ENCODE results near the gene DONSON. TPM values are rescaled to one million over a fixed set of nuclear protein-coding genes. Genes with fewer than 3 reads are reported as not detected.

DONSON gene
- total RNA-seq, 1 experiment from 2014 or later, result 35.3 TPM

GRCh38 chr21:33551664-33552063 is 36.8 kb downstream of the DONSON start:
- no peaks in the 10 kb centered on the region for H4K20me1 ChIP-seq (ENCODE audit: control insufficient read depth, insufficient read depth, insufficient read length)
- H3K27ac ChIP-seq (ENCODE audit: insufficient read length, low read depth, low read length), result no peak overlapping the region
- Mint-ChIP-seq H3K4me3 (no peak overlapping the region), H3K9me3 (no peaks in the 10 kb centered on the region), H3K27ac (no peak overlapping the region), H3K36me3 (ENCODE audit: insufficient read depth in 1 of 3, low read depth in 3 of 3) (peaks cover 75 to 96% (median 94%) of the 10 kb centered on the region in 3 experiments), H3K27me3 (ENCODE audit: low read depth) (no peaks in the 10 kb centered on the region), H3K4me1 (peaks cover 4 to 5% of the 10 kb centered on the region in 2 experiments; a peak in 2 of 4 replicates)
- H2BK20ac ChIP-seq (ENCODE audit: low read depth, low read length, poor library complexity, severe bottlenecking), result no peak overlapping the region
- peaks cover 39% of the 10 kb centered on the region; the same call in 1 of the 2 replicates for H3K79me2 ChIP-seq (ENCODE audit: insufficient read depth, low read length)
- TF ChIP-seq CTCF (conservative IDR thresholded peaks at IDR 0.05), result no peak
- H3K4ac ChIP-seq (ENCODE audit: low read depth, low read length), result no peak overlapping the region
- H3K9me3 ChIP-seq (ENCODE audit: control insufficient read depth, low read depth, low read length), result no peaks in the 10 kb centered on the region
- H2AK5ac ChIP-seq (ENCODE audit: insufficient read length, low read length), result no peak overlapping the region
- H3K18ac ChIP-seq (ENCODE audit: insufficient read length, low read depth, low read length), result no peak overlapping the region
- H3K9ac ChIP-seq (ENCODE audit: extremely low read depth, insufficient read length, low read length), result no peak overlapping the region
- H2BK12ac ChIP-seq (ENCODE audit: insufficient read length, low read depth, low read length), result no peak overlapping the region
- H2BK5ac ChIP-seq (ENCODE audit: insufficient read length, low read length), result no peak overlapping the region
- no peak overlapping the region for H4K5ac ChIP-seq (ENCODE audit: insufficient read length, low read depth, low read length)
- no peak overlapping the region for H2AFZ ChIP-seq (ENCODE audit: low read length)
- H3T11ph ChIP-seq (ENCODE audit: low read length), result no peak overlapping the region
- no CpG with 5 or more reads among the region's 2 CpGs for WGBS (ENCODE audit: extremely low coverage, insufficient read length, low lambda C conversion rate)
- no peak overlapping the region for H3K4me2 ChIP-seq (ENCODE audit: insufficient read depth, insufficient read length, low read length)
- DNase-seq, result no peak
- no peaks in the 10 kb centered on the region for H3K27me3 ChIP-seq (ENCODE audit: insufficient read depth, low read length)
- H3K4me1 ChIP-seq (ENCODE audit: insufficient read depth, low read length), result no peaks in the 10 kb centered on the region
- no peak overlapping the region for H2BK120ac ChIP-seq (ENCODE audit: low read depth, low read length, poor library complexity, severe bottlenecking)
- no peak overlapping the region for H4K91ac ChIP-seq (ENCODE audit: insufficient read length, low read depth, low read length)
- no peak overlapping the region for H3K56ac ChIP-seq (ENCODE audit: insufficient read length, low read depth, low read length)
- H3K23ac ChIP-seq (ENCODE audit: insufficient read length, low read depth, low read length), result no peak overlapping the region
- no peak overlapping the region for H2BK15ac ChIP-seq (ENCODE audit: low read depth, low read length)
- H3K14ac ChIP-seq (ENCODE audit: insufficient read depth, low read length), result no peak overlapping the region
- no peak overlapping the region for H4K8ac ChIP-seq (replicated peaks; ENCODE audit: insufficient read length, low read depth, low read length)
- H3K79me1 ChIP-seq (ENCODE audit: insufficient read depth, low read depth, low read length, poor library complexity, severe bottlenecking), result peaks cover 13% of the 10 kb centered on the region
- no peaks in the 10 kb centered on the region for H3K23me2 ChIP-seq (ENCODE audit: insufficient read length, low read depth, low read length, poor library complexity, severe bottlenecking)

All from H9 (cell line).